ENCODE data around the gene BEX2. TPM values are rescaled to one million over a fixed set of nuclear protein-coding genes. Genes with fewer than 3 reads are reported as not detected.

Gene BEX2
- total and polyA plus RNA-seq, 9 of the 15 experiments (the other 6 are each of a cell fraction or from before 2014, with no cell fraction given) = 5.4 to 18.0 (median 8.3) TPM

DNA sequence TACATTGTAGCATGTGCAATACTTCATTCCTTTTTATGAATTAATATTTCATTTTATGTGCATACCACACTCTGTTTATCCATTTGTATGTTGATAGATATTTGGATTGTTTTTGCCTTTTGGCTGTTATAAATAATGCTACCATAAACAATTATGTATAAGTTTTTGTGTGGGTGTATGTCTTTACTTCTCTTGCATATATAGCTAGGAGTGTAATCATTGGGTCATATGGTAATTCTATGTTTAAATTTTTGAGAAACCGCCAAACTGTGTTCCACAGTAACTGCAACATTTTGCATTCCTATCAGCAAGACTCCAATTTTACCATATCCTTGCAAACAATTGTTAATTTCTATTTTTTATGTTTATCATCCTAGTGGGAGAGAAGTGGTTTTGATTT is 31.2 kb downstream of the BEX2 start (continued):
- TF ChIP-seq, protein P1, sequence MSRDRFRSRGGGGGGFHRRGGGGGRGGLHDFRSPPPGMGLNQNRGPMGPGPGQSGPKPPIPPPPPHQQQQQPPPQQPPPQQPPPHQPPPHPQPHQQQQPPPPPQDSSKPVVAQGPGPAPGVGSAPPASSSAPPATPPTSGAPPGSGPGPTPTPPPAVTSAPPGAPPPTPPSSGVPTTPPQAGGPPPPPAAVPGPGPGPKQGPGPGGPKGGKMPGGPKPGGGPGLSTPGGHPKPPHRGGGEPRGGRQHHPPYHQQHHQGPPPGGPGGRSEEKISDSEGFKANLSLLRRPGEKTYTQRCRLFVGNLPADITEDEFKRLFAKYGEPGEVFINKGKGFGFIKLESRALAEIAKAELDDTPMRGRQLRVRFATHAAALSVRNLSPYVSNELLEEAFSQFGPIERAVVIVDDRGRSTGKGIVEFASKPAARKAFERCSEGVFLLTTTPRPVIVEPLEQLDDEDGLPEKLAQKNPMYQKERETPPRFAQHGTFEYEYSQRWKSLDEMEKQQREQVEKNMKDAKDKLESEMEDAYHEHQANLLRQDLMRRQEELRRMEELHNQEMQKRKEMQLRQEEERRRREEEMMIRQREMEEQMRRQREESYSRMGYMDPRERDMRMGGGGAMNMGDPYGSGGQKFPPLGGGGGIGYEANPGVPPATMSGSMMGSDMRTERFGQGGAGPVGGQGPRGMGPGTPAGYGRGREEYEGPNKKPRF (IDR thresholded peaks at IDR 0.05; ENCODE audit: low read depth, low read length) = no peak
- TF ChIP-seq STAT5B (CRISPR knock-in tag; IDR thresholded peaks at IDR 0.05) = no peak
- TF ChIP-seq ZKSCAN3 (CRISPR knock-in tag; IDR thresholded peaks at IDR 0.05) = no peak
- TF ChIP-seq JUNB (CRISPR knock-in tag; conservative IDR thresholded peaks at IDR 0.05) = no peak
- TF ChIP-seq SRSF3 (IDR thresholded peaks at IDR 0.05; ENCODE audit: insufficient read depth, low read length) = no peak
- TF ChIP-seq NR2F6 (CRISPR knock-in tag; IDR thresholded peaks at IDR 0.05) = no peak
- TF ChIP-seq, protein P2, sequence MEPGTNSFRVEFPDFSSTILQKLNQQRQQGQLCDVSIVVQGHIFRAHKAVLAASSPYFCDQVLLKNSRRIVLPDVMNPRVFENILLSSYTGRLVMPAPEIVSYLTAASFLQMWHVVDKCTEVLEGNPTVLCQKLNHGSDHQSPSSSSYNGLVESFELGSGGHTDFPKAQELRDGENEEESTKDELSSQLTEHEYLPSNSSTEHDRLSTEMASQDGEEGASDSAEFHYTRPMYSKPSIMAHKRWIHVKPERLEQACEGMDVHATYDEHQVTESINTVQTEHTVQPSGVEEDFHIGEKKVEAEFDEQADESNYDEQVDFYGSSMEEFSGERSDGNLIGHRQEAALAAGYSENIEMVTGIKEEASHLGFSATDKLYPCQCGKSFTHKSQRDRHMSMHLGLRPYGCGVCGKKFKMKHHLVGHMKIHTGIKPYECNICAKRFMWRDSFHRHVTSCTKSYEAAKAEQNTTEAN (CRISPR knock-in tag; IDR thresholded peaks at IDR 0.05) = no peak
- no peak for TF ChIP-seq CCAR2 (IDR thresholded peaks at IDR 0.05; ENCODE audit: low read depth, low read length)
- TF ChIP-seq MCM7 (IDR thresholded peaks at IDR 0.05) = no peak
- TF ChIP-seq, protein P3, sequence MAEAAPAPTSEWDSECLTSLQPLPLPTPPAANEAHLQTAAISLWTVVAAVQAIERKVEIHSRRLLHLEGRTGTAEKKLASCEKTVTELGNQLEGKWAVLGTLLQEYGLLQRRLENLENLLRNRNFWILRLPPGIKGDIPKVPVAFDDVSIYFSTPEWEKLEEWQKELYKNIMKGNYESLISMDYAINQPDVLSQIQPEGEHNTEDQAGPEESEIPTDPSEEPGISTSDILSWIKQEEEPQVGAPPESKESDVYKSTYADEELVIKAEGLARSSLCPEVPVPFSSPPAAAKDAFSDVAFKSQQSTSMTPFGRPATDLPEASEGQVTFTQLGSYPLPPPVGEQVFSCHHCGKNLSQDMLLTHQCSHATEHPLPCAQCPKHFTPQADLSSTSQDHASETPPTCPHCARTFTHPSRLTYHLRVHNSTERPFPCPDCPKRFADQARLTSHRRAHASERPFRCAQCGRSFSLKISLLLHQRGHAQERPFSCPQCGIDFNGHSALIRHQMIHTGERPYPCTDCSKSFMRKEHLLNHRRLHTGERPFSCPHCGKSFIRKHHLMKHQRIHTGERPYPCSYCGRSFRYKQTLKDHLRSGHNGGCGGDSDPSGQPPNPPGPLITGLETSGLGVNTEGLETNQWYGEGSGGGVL (CRISPR knock-in tag; IDR thresholded peaks at IDR 0.05) = no peak
- no peak for TF ChIP-seq ZNF263 (CRISPR knock-in tag; IDR thresholded peaks at IDR 0.05; ENCODE audit: borderline replicate concordance)
- no peak for TF ChIP-seq ZZZ3 (IDR thresholded peaks at IDR 0.05)
